Esophagus (tissue), 2 donors: ENCODE results near the gene GNPTG. TPM values are rescaled to one million over a fixed set of nuclear protein-coding genes. Genes with fewer than 3 reads are reported as not detected.

Source experiments
- H3K27ac ChIP-seq, 2 donors: one replicate each; pipeline ENCODE4 v1.5.1; 2013; ENCODE audit warnings: low read depth in 2 of 2, mild to moderate bottlenecking in 2 of 2, inconsistent platforms in 1 of 2, low read length in 1 of 2, moderate library complexity in 1 of 2
- H3K27me3 ChIP-seq, 2 donors: one replicate each; pipeline ENCODE4 v1.6.1; 2013; ENCODE audit warnings: low read length in 2 of 2, control low read depth in 1 of 2, mild to moderate bottlenecking in 1 of 2; ENCODE audit not compliant: insufficient read depth in 2 of 2, control insufficient read depth in 1 of 2
- H3K36me3 ChIP-seq, 2 donors: one replicate each; pipeline ENCODE4 v1.6.1; 2013; ENCODE audit warnings: low read length in 1 of 2; ENCODE audit not compliant: control insufficient read depth in 2 of 2, insufficient read depth in 2 of 2
- H3K4me1 ChIP-seq, 2 donors: one replicate each; pipeline ENCODE4 v1.6.1; 2013; ENCODE audit warnings: low read length in 1 of 2; ENCODE audit not compliant: control insufficient read depth in 2 of 2, insufficient read depth in 2 of 2
- H3K4me3 ChIP-seq, 2 donors: one replicate each; pipeline ENCODE4 v1.5.1; 2013; ENCODE audit warnings: low read length in 2 of 2, mild to moderate bottlenecking in 2 of 2, low read depth in 1 of 2, moderate library complexity in 1 of 2
- H3K9me3 ChIP-seq, 2 donors: one replicate each; pipeline ENCODE4 v1.6.1; 2013; ENCODE audit warnings: mild to moderate bottlenecking in 2 of 2, low read depth in 1 of 2, low read length in 1 of 2, moderate library complexity in 1 of 2; ENCODE audit not compliant: control insufficient read depth in 2 of 2, insufficient read depth in 1 of 2
- WGBS, 2 donors: extraction: QIAGEN DNeasy Blood & Tissue Kit; methylation state at CpG; one replicate each; pipeline ENCODE4 v1.1.7; 2013; 5-methylcytosine and 5-hydroxymethylcytosine counted together
- polyA plus RNA-seq, 2 donors: library from polyadenylated mRNA; stranded (reverse); fragments of 200-250 nt; gene quantifications; one replicate each; pipeline ENCODE4 v1.2.3, GENCODE V29; 2013
- donor health status: healthy with polysubstance abuse.
- donor health status: Bipolar disorder and iron deficiency.

Gene GNPTG
- polyA plus RNA-seq, 2 donors, result 33.6 to 39.1 TPM

- Histone ChIP-seq H3K4me3 (no peak overlapping the region), H3K27ac (no peak overlapping the region), H3K36me3 (peaks cover 3 to 55% of the 10 kb centered on the region in 2 donors), H3K9me3 (no peaks in the 10 kb centered on the region), H3K27me3 (no peaks in the 10 kb centered on the region), H3K4me1 (no peaks in the 10 kb centered on the region)
- 93 to 95% methylated on average over 29 of the region's 29 CpGs for WGBS, 2 donors
Measured at GRCh38 chr16:1401061-1401757, 49.5 kb downstream of the GNPTG start.

- WGBS, 2 donors, result 91 to 93% methylated on average over 13 of the region's 13 CpGs
- no peaks in the 10 kb centered on the region for H3K4me1 ChIP-seq
- no peaks in the 10 kb centered on the region for H3K9me3 ChIP-seq
- H3K27ac ChIP-seq, result no peak overlapping the region
- no peak overlapping the region for H3K4me3 ChIP-seq
- peaks cover 3 to 55% of the 10 kb centered on the region in 2 donors for H3K36me3 ChIP-seq
- H3K27me3 ChIP-seq, result no peaks in the 10 kb centered on the region
Measured at GRCh38 chr16:1401758-1402154, 50.0 kb downstream of the GNPTG start.

- no peaks in the 10 kb centered on the region for H3K4me1 ChIP-seq
- 92 to 94% methylated on average over 22 of the region's 22 CpGs for WGBS, 2 donors
- H3K4me3 ChIP-seq, result no peak overlapping the region
- H3K27me3 ChIP-seq, result no peaks in the 10 kb centered on the region
- H3K27ac ChIP-seq, result no peak overlapping the region
- H3K36me3 ChIP-seq, result peaks cover 3 to 48% of the 10 kb centered on the region in 2 donors
- no peaks in the 10 kb centered on the region for H3K9me3 ChIP-seq
Measured at GRCh38 chr16:1403036-1403435, 51.3 kb downstream of the GNPTG start.

- H3K36me3 ChIP-seq, result peaks cover 3 to 43% of the 10 kb centered on the region in 2 donors
- H3K27ac ChIP-seq, result no peak overlapping the region
- WGBS, 2 donors, result 91 to 93% methylated on average over 14 of the region's 14 CpGs
- H3K4me1 ChIP-seq, result no peaks in the 10 kb centered on the region
- no peaks in the 10 kb centered on the region for H3K27me3 ChIP-seq
- no peaks in the 10 kb centered on the region for H3K9me3 ChIP-seq
- no peak overlapping the region for H3K4me3 ChIP-seq
Measured at GRCh38 chr16:1403733-1404132, 52.0 kb downstream of the GNPTG start.

GRCh38 chr16:1407753-1408152 is 56.0 kb downstream of the GNPTG start:
- 25 to 30% methylated on average over 11 of the region's 11 CpGs for WGBS, 2 donors
- Histone ChIP-seq H3K27me3 (no peaks in the 10 kb centered on the region), H3K4me1 (peaks cover 0 to 2% of the 10 kb centered on the region in 2 donors), H3K36me3 (peaks cover 0 to 15% of the 10 kb centered on the region in 2 donors), H3K27ac (no peak overlapping the region), H3K4me3 (peak overlapping the region in 1 of 2 donors; percentile 50), H3K9me3 (no peaks in the 10 kb centered on the region)

GRCh38 chr16:1408171-1408837 is 56.6 kb downstream of the GNPTG start:
- 3 to 4% methylated on average over 38 to 42 of the region's 42 CpGs for WGBS, 2 donors
- H3K27ac ChIP-seq, result peak overlapping the region in 1 of 2 donors; percentile 43
- peaks cover 0 to 10% of the 10 kb centered on the region in 2 donors for H3K36me3 ChIP-seq
- H3K4me3 ChIP-seq, result peak overlapping the region; percentile 29 to 50
- H3K9me3 ChIP-seq, result no peaks in the 10 kb centered on the region
- H3K27me3 ChIP-seq, result no peaks in the 10 kb centered on the region
- peaks cover 0 to 2% of the 10 kb centered on the region in 2 donors for H3K4me1 ChIP-seq

- H3K27me3 ChIP-seq, result no peaks in the 10 kb centered on the region
- 88 to 94% methylated on average over 2 of the region's 2 CpGs for WGBS, 2 donors
- H3K27ac ChIP-seq, result no peak overlapping the region
- H3K4me3 ChIP-seq, result no peak overlapping the region
- H3K9me3 ChIP-seq, result no peaks in the 10 kb centered on the region
- no peaks in the 10 kb centered on the region for H3K36me3 ChIP-seq
- H3K4me1 ChIP-seq, result peaks cover 2 to 5% of the 10 kb centered on the region in 2 donors
Measured at GRCh38 chr16:1412847-1413246, 61.1 kb downstream of the GNPTG start.

Other genes starting within 250 kb of the GNPTG start
- gene CACNA1H, start 198.8 kb upstream of the GNPTG start, polyA plus RNA-seq, result 1 to 10 TPM; 6.4 to 6.5 TPM
- under 1 TPM; 0.10 to 0.15 TPM for gene TPSG1, start 126.7 kb upstream of the GNPTG start, polyA plus RNA-seq
- 10 to 100 TPM in 1 of 2 donors, 1 to 10 TPM in 1; 5.7 to 37.8 TPM for gene TPSB2, start 121.7 kb upstream of the GNPTG start, polyA plus RNA-seq
- gene TPSAB1, start 111.2 kb upstream of the GNPTG start, polyA plus RNA-seq, result 10 to 100 TPM in 1 of 2 donors, 1 to 10 TPM in 1; 2.8 to 33.0 TPM
- 1 to 10 TPM in 1 of 2 donors, under 1 TPM in 1; 0.83 to 1.5 TPM for gene TPSD1, start 95.9 kb upstream of the GNPTG start, polyA plus RNA-seq
- gene UBE2I, start 42.3 kb upstream of the GNPTG start, polyA plus RNA-seq, result 10 to 100 TPM; 35.4 to 56.9 TPM
- gene BAIAP3, start 18.3 kb upstream of the GNPTG start, polyA plus RNA-seq, result 1 to 10 TPM; 1.2 to 2.7 TPM
- gene TSR3, start 53 bp upstream of the GNPTG start, polyA plus RNA-seq, result 10 to 100 TPM; 31.4 to 53.0 TPM
- gene UNKL, start 62.8 kb downstream of the GNPTG start, polyA plus RNA-seq, result 1 to 10 TPM; 5.4 to 8.1 TPM
- 10 to 100 TPM; 11.6 to 24.6 TPM for gene UQCC4, start 68.8 kb downstream of the GNPTG start, polyA plus RNA-seq
- gene PERCC1, start 79.1 kb downstream of the GNPTG start, polyA plus RNA-seq, result not detected
- gene CCDC154, start 92.6 kb downstream of the GNPTG start, polyA plus RNA-seq, result under 1 TPM; 0.44 to 0.98 TPM
- 10 to 100 TPM; 18.7 to 33.1 TPM for gene CLCN7, start 123.1 kb downstream of the GNPTG start, polyA plus RNA-seq
- gene PTX4, start 137.0 kb downstream of the GNPTG start, polyA plus RNA-seq, result not detected
- 10 to 100 TPM; 32.6 to 60.8 TPM for gene TELO2, start 141.4 kb downstream of the GNPTG start, polyA plus RNA-seq
- gene TMEM204, start 181.7 kb downstream of the GNPTG start, polyA plus RNA-seq, result 1 to 10 TPM; 3.4 to 6.2 TPM